ENCODE data around the gene ZNF235. TPM values are rescaled to one million over a fixed set of nuclear protein-coding genes. Genes with fewer than 3 reads are reported as not detected.
"Not testable (repeated sequence)": the region's sequence is repeated elsewhere in the genome, so short reads cannot be mapped to it uniquely, and the experiment has no call there.

The ZNF235 gene
- total RNA-seq, 4 donors from 2014 or later = 2.1 to 11.8 (median 7.0) TPM

DNA sequence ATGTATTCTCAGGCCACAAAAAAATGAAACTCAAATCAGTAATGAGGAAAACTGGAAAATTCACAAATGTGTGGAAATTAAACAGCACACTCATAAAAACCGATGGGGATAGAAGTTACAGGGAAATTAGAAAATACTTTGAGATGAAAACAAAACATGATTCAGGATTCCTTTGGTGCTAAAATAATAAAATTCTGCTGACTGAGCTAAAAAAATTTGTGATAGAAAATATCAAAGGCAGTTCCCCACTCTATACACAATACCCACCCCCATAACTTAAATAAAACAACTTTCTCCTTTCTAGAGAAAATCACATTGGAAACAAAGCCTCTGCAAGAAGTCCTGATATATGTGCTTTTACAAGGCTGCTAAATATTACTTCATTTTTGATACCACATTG, 46.7 kb downstream of the ZNF235 start:
- H3K4me1 ChIP-seq = peaks cover 4% of the 10 kb centered on the region
- H3K4me3 ChIP-seq = no peak overlapping the region
- H3K9me3 ChIP-seq = peaks cover 57% of the 10 kb centered on the region
- WGBS = 100% methylated on average over 1 of the region's 1 CpG
- H3K27me3 ChIP-seq = no peaks in the 10 kb centered on the region
- no peak for TF ChIP-seq CTCF (IDR thresholded peaks at IDR 0.05)
- no peak for TF ChIP-seq POLR2A (IDR thresholded peaks at IDR 0.05)
- TF ChIP-seq EP300 (IDR thresholded peaks at IDR 0.05) = no peak
- no peak for TF ChIP-seq POLR2AphosphoS5 (IDR thresholded peaks at IDR 0.05)
- no peak for DNase-seq (ENCODE audit: low spot score in 2 of 2)
- H3K27ac ChIP-seq = no peak overlapping the region
- no peaks in the 10 kb centered on the region for H3K36me3 ChIP-seq

GRCh38 chr19:44255705-44256411, 49.0 kb downstream of the ZNF235 start:
- Histone ChIP-seq H3K36me3 (no peaks in the 10 kb centered on the region), H3K27me3 (no peaks in the 10 kb centered on the region), H3K27ac (no peak overlapping the region), H3K4me3 (no peak overlapping the region), H3K9me3 (peaks cover 63% of the 10 kb centered on the region), H3K4me1 (peaks cover 4% of the 10 kb centered on the region)
- TF ChIP-seq POLR2A (IDR thresholded peaks at IDR 0.05) (no peak), CTCF (IDR thresholded peaks at IDR 0.05) (no peak), EP300 (IDR thresholded peaks at IDR 0.05) (no peak), POLR2AphosphoS5 (IDR thresholded peaks at IDR 0.05) (no peak)
- DNase-seq (ENCODE audit: low spot score in 2 of 2) = no peak

DNA sequence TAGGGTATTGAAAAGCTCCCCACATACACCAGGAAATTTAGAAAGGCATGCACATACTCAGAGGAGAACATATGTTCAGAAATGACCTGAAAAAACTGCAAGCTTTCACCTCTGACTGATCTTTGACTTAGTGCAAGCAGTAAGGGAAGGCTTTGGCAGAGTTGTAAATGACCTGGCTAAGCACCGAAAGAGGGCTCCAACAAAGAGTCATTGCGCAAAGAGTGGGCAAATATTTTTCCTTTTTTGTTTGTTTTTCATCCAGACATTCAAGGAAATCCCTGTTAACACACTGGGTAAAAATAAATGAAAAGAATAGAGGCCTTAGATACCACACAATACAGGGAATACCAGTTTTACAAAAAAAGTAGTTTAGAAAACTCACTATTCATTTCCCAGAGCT, 50.3 kb downstream of the ZNF235 start:
- Histone ChIP-seq H3K36me3 (no peaks in the 10 kb centered on the region), H3K4me1 (no peaks in the 10 kb centered on the region), H3K27me3 (no peaks in the 10 kb centered on the region), H3K27ac (no peak overlapping the region), H3K4me3 (no peak overlapping the region), H3K9me3 (peaks cover 64% of the 10 kb centered on the region)
- no peak for DNase-seq (ENCODE audit: low spot score in 2 of 2)
- TF ChIP-seq CTCF (IDR thresholded peaks at IDR 0.05) (no peak), EP300 (IDR thresholded peaks at IDR 0.05) (no peak), POLR2A (IDR thresholded peaks at IDR 0.05) (no peak), POLR2AphosphoS5 (IDR thresholded peaks at IDR 0.05) (no peak)
- 90% methylated on average over 2 of the region's 2 CpGs for WGBS

GRCh38 chr19:44253392-44253791, 51.4 kb downstream of the ZNF235 start:
- peaks cover 75% of the 10 kb centered on the region for H3K9me3 ChIP-seq
- 95% methylated on average over 2 of the region's 2 CpGs for WGBS
- not testable (repeated sequence) for H3K27ac ChIP-seq; H3K36me3 ChIP-seq; DNase-seq (ENCODE audit: low spot score in 2 of 2); H3K4me3 ChIP-seq; H3K27me3 ChIP-seq; H3K4me1 ChIP-seq

DNA sequence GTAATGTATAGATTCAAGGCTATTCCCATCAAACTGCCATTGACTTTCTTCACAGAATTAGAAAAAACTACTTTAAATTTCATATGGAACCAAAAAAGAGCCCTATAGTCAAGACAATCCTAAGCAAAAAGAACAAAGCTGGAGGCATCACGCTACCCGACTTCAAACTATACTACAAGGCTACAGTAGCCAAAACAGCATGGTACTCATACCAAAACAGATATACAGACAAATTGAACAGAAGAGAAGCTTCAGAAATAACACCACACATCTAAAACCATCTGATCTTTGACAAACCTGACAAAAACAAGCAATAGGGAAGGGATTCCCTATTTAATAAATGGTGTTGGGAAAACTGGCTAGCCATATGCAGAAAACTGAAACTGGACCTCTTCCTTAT, 52.5 kb downstream of the ZNF235 start:
- not testable (repeated sequence) for H3K4me1 ChIP-seq; H3K36me3 ChIP-seq; H3K27me3 ChIP-seq; H3K4me3 ChIP-seq; DNase-seq (ENCODE audit: low spot score in 2 of 2); H3K27ac ChIP-seq
- peaks cover 79% of the 10 kb centered on the region for H3K9me3 ChIP-seq
- 98% methylated on average over 2 of the region's 2 CpGs for WGBS

GRCh38 chr19:44236384-44236783, 68.4 kb downstream of the ZNF235 start:
- H3K27ac ChIP-seq = no peak overlapping the region
- H3K36me3 ChIP-seq = peaks cover 60% of the 10 kb centered on the region
- 98% methylated on average over 8 of the region's 8 CpGs for WGBS
- no peaks in the 10 kb centered on the region for H3K27me3 ChIP-seq
- TF ChIP-seq EP300 (IDR thresholded peaks at IDR 0.05) (no peak), POLR2AphosphoS5 (IDR thresholded peaks at IDR 0.05) (no peak), POLR2A (IDR thresholded peaks at IDR 0.05) (no peak), CTCF (IDR thresholded peaks at IDR 0.05) (no peak)
- no peak overlapping the region for H3K4me3 ChIP-seq
- no peak for DNase-seq (ENCODE audit: low spot score in 2 of 2)
- no peaks in the 10 kb centered on the region for H3K4me1 ChIP-seq
- H3K9me3 ChIP-seq = peaks cover 69% of the 10 kb centered on the region

Other genes with a start within 250 kb of the ZNF235 start
- 1 to 10 TPM; 1.2 to 4.9 (median 1.3) TPM for gene ZNF284, start 232.9 kb downstream of the ZNF235 start, total RNA-seq
- gene ZNF224, start 210.7 kb downstream of the ZNF235 start, total RNA-seq = 10 to 100 TPM; 11.5 to 43.9 (median 19.8) TPM
- 1 to 10 TPM; 1.5 to 5.4 (median 3.7) TPM for gene ZNF225, start 191.6 kb downstream of the ZNF235 start, total RNA-seq
- 1 to 10 TPM; 2.6 to 9.0 (median 6.8) TPM for gene ZNF234, start 163.5 kb downstream of the ZNF235 start, total RNA-seq
- 10 to 100 TPM; 12.1 to 20.1 (median 13.5) TPM for gene ZNF226, start 139.9 kb downstream of the ZNF235 start, total RNA-seq
- 10 to 100 TPM in 2 of 4 donors, 1 to 10 TPM in 2; 8.5 to 24.0 (median 15.5) TPM for gene ZNF227, start 92.5 kb downstream of the ZNF235 start, total RNA-seq
- gene ZNF233, start 45.1 kb downstream of the ZNF235 start, total RNA-seq = under 1 TPM in 2 of 4 donors, not detected in 2; 0.24 to 0.38 TPM
- 1 to 10 TPM; 1.6 to 7.0 (median 3.5) TPM for gene ZNF112, start 51.7 kb upstream of the ZNF235 start, total RNA-seq
- gene ZNF285, start 96.6 kb upstream of the ZNF235 start, total RNA-seq = 1 to 10 TPM in 1 of 4 donors, under 1 TPM in 3; 0.21 to 2.8 (median 0.68) TPM
- 10 to 100 TPM in 1 of 4 donors, 1 to 10 TPM in 1, under 1 TPM in 2; 0.83 to 10.6 (median 1.6) TPM for gene ZNF229, start 143.4 kb upstream of the ZNF235 start, total RNA-seq
- 10 to 100 TPM in 2 of 4 donors, 1 to 10 TPM in 2; 7.7 to 11.7 (median 10.3) TPM for gene ZNF180, start 195.5 kb upstream of the ZNF235 start, total RNA-seq
- gene CEACAM20, start 224.7 kb upstream of the ZNF235 start, total RNA-seq = under 1 TPM in 1 of 4 donors, not detected in 3; 0.40 TPM

All from suprapubic skin (tissue), 4 donors.